PFSK-1 (cell line): ENCODE data around the gene TRH.

Experiments used
- FOXP2 ChIP-seq: optimal IDR thresholded peaks from 2 replicates; pipeline ENCODE3; 2011; ENCODE audit warnings: borderline replicate concordance, control low read depth, inconsistent platforms; ENCODE audit not compliant: insufficient read depth; ENCODE audit errors: extremely low read length, extremely low read depth
- POLR2AphosphoS5 ChIP-seq: IDR thresholded peaks from 2 replicates; pipeline ENCODE4 v1.6.1; 2012; ENCODE audit warnings: low read depth, mild to moderate bottlenecking, control low read depth, low read length, moderate library complexity
- SIN3A ChIP-seq: IDR thresholded peaks from 2 replicates; pipeline ENCODE4 v1.6.1; 2012; ENCODE audit warnings: mild to moderate bottlenecking, low read length, moderate library complexity, borderline replicate concordance; ENCODE audit not compliant: insufficient read depth
- TAF1 ChIP-seq: IDR thresholded peaks from 2 replicates; pipeline ENCODE4 v1.6.1; 2012; ENCODE audit warnings: low read length, control low read depth, borderline replicate concordance; ENCODE audit not compliant: insufficient read depth
- TF ChIP-seq, protein P1 (sequence below), 2 experiments: IDR thresholded peaks; 2 replicates each; pipeline versions ENCODE4 v1.6.1 to v1.8.0; 2011 to 2012; ENCODE audit warnings: low read depth in 2 of 2, low read length in 2 of 2, control low read depth in 1 of 2, inconsistent platforms in 1 of 2, mild to moderate bottlenecking in 1 of 2, moderate library complexity in 1 of 2; ENCODE audit not compliant: insufficient read depth in 1 of 2

DNA sequence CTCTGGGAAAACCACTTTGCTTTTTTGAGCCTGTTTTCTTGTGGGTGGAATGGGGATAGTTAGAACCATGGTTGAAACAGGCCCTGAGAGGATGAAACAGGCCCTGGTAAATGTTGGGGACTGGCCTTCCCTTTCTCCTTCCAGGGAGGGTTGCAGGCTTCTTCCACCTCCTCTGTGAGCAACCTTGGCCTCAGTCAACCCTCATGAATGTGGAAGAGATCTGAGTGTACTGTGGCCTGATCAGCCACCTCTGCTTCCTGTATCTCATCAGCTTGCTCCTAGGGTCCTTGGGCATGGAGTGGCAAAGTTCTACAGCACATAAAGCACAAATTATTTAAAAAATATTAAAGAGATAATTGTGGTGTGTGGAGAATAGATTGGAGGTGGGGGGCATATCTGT is 17.6 kb upstream of the TRH start:
- TF ChIP-seq POLR2AphosphoS5, result no peak
- TF ChIP-seq, protein P1, sequence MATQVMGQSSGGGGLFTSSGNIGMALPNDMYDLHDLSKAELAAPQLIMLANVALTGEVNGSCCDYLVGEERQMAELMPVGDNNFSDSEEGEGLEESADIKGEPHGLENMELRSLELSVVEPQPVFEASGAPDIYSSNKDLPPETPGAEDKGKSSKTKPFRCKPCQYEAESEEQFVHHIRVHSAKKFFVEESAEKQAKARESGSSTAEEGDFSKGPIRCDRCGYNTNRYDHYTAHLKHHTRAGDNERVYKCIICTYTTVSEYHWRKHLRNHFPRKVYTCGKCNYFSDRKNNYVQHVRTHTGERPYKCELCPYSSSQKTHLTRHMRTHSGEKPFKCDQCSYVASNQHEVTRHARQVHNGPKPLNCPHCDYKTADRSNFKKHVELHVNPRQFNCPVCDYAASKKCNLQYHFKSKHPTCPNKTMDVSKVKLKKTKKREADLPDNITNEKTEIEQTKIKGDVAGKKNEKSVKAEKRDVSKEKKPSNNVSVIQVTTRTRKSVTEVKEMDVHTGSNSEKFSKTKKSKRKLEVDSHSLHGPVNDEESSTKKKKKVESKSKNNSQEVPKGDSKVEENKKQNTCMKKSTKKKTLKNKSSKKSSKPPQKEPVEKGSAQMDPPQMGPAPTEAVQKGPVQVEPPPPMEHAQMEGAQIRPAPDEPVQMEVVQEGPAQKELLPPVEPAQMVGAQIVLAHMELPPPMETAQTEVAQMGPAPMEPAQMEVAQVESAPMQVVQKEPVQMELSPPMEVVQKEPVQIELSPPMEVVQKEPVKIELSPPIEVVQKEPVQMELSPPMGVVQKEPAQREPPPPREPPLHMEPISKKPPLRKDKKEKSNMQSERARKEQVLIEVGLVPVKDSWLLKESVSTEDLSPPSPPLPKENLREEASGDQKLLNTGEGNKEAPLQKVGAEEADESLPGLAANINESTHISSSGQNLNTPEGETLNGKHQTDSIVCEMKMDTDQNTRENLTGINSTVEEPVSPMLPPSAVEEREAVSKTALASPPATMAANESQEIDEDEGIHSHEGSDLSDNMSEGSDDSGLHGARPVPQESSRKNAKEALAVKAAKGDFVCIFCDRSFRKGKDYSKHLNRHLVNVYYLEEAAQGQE (IDR thresholded peaks at IDR 0.05; ENCODE audit: insufficient read depth in 1 of 2, low read depth in 2 of 2, low read length in 2 of 2), result no peak
- TF ChIP-seq FOXP2, result no peak
- no peak for TF ChIP-seq TAF1
- no peak for TF ChIP-seq SIN3A
